Thymus (tissue), 14 donors: Measurements from ENCODE around the gene TMEM33. TPM values are rescaled to one million over a fixed set of nuclear protein-coding genes. Genes with fewer than 3 reads are reported as not detected.

Experiments used
- DNase-seq, 9 donors: peaks; one replicate each; pipeline ENCODE4 v3.0.0-alpha.2; 2013; ENCODE audit warnings: low spot score in 9 of 9, low read depth in 6 of 9, missing footprints in 1 of 9
- H3K27ac ChIP-seq, 2 donors: one replicate each; pipeline ENCODE4 v1.5.1; 2013; ENCODE audit warnings: control low read depth in 1 of 2, low read depth in 1 of 2, low read length in 1 of 2, mild to moderate bottlenecking in 1 of 2, moderate library complexity in 1 of 2
- H3K27me3 ChIP-seq, 2 donors: one replicate each; pipeline ENCODE4 v1.5.1; 2013; ENCODE audit warnings: low read length in 1 of 2; ENCODE audit not compliant: control insufficient read depth in 2 of 2, insufficient read depth in 1 of 2
- H3K36me3 ChIP-seq, 2 donors: one replicate each; pipeline ENCODE4 v1.5.1; 2013; ENCODE audit warnings: low read length in 1 of 2, mild to moderate bottlenecking in 1 of 2, moderate library complexity in 1 of 2; ENCODE audit not compliant: control insufficient read depth in 2 of 2, insufficient read depth in 2 of 2
- H3K4me1 ChIP-seq, 2 donors: one replicate each; pipeline ENCODE4 v1.5.1; 2013; ENCODE audit warnings: low read length in 2 of 2; ENCODE audit not compliant: control insufficient read depth in 2 of 2, insufficient read depth in 2 of 2
- H3K4me3 ChIP-seq, 2 donors: one replicate each; pipeline ENCODE4 v1.5.1; 2013; ENCODE audit warnings: low read length in 2 of 2, control low read depth in 1 of 2, mild to moderate bottlenecking in 1 of 2
- H3K9me3 ChIP-seq, 2 donors: one replicate each; pipeline ENCODE4 v1.5.1; 2013; ENCODE audit warnings: low read length in 1 of 2, mild to moderate bottlenecking in 1 of 2; ENCODE audit not compliant: control insufficient read depth in 2 of 2, insufficient read depth in 1 of 2
- WGBS: extraction: QIAGEN DNeasy Blood & Tissue Kit; methylation state at CpG from one replicate; pipeline ENCODE4 v1.1.7; 2013; 5-methylcytosine and 5-hydroxymethylcytosine counted together
- long read RNA-seq, 10 donors: transcript quantifications; one replicate each; lab custom pipeline, GENCODE V29; 2026
- polyA plus RNA-seq: library from polyadenylated mRNA; stranded (reverse); fragments of 200-250 nt; gene quantifications from one replicate; pipeline ENCODE4 v1.2.3, GENCODE V29; 2013
- total RNA-seq: library from RNA; stranded (reverse); fragments of 120-200 nt; gene quantifications from one replicate; pipeline ENCODE4 v1.2.4, GENCODE V29; 2013
- donor health status: healthy.

The TMEM33 gene
- total RNA-seq: 23.8 TPM
- polyA plus RNA-seq: 13.7 TPM
- long read RNA-seq, donor 1, full-length matches to known transcripts: 2 of 2 reads
- long read RNA-seq, donor 1, partial matches to known transcripts: 0 of 2 reads
- long read RNA-seq, donor 1, other reads (novel, unspliced or antisense): 0 of 2 reads
- long read RNA-seq, donor 2: 0 reads
- long read RNA-seq, donor 3, full-length matches to known transcripts: 4 of 4 reads
- long read RNA-seq, donor 3, partial matches to known transcripts: 0 of 4 reads
- long read RNA-seq, donor 3, other reads (novel, unspliced or antisense): 0 of 4 reads
- long read RNA-seq, donor 4, full-length matches to known transcripts: 2 of 2 reads
- long read RNA-seq, donor 4, partial matches to known transcripts: 0 of 2 reads
- long read RNA-seq, donor 4, other reads (novel, unspliced or antisense): 0 of 2 reads
- long read RNA-seq, donor 5, full-length matches to known transcripts: 5 of 20 reads
- long read RNA-seq, donor 5, partial matches to known transcripts: 15 of 20 reads
- long read RNA-seq, donor 5, other reads (novel, unspliced or antisense): 0 of 20 reads
- long read RNA-seq, donor 6, full-length matches to known transcripts: 2 of 2 reads
- long read RNA-seq, donor 6, partial matches to known transcripts: 0 of 2 reads
- long read RNA-seq, donor 6, other reads (novel, unspliced or antisense): 0 of 2 reads
- long read RNA-seq, donor 7, full-length matches to known transcripts: 5 of 5 reads
- long read RNA-seq, donor 7, partial matches to known transcripts: 0 of 5 reads
- long read RNA-seq, donor 7, other reads (novel, unspliced or antisense): 0 of 5 reads
- long read RNA-seq, donor 8, full-length matches to known transcripts: 5 of 5 reads
- long read RNA-seq, donor 8, partial matches to known transcripts: 0 of 5 reads
- long read RNA-seq, donor 8, other reads (novel, unspliced or antisense): 0 of 5 reads
- long read RNA-seq, donor 9, full-length matches to known transcripts: 1 of 1 reads
- long read RNA-seq, donor 9, partial matches to known transcripts: 0 of 1 reads
- long read RNA-seq, donor 9, other reads (novel, unspliced or antisense): 0 of 1 reads
- long read RNA-seq, donor 10, full-length matches to known transcripts: 8 of 8 reads
- long read RNA-seq, donor 10, partial matches to known transcripts: 0 of 8 reads
- long read RNA-seq, donor 10, other reads (novel, unspliced or antisense): 0 of 8 reads

DNA sequence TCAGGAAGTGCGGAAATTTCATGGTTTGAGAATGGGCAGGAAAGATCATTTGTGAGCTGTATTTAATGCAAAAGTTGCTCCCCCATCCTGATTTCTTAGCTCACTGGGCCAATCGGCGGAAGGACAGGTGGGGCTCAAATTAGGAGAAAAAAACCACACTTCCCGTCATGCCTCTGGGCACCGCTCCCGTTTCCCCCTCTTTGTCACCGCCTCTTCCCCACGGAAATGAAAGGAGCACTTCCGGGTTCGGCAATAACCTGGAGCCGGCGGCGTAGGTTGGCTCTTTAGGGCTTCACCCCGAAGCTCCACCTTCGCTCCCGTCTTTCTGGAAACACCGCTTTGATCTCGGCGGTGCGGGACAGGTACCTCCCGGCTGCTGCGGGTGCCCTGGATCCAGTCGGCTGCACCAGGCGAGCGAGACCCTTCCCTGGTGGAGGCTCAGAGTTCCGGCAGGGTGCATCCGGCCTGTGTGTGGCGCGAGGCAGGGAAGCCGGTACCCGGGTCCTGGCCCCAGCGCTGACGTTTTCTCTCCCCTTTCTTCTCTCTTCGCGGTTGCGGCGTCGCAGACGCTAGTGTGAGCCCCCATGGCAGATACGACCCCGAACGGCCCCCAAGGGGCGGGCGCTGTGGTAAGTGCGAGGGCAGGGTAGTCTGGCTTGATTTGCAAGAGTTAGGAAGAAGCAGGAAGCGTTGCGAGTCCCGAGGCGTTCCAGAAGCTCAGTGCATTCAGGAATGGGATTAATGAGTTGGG lies at the start of gene TMEM33:
TMEM33 (plus strand) TSS at position 529 of the 751 bp plus-strand sequence; CDS start at position 585, 56 bp downstream.
- WGBS: 2% methylated on average over 49 of the region's 49 CpGs

DNA sequence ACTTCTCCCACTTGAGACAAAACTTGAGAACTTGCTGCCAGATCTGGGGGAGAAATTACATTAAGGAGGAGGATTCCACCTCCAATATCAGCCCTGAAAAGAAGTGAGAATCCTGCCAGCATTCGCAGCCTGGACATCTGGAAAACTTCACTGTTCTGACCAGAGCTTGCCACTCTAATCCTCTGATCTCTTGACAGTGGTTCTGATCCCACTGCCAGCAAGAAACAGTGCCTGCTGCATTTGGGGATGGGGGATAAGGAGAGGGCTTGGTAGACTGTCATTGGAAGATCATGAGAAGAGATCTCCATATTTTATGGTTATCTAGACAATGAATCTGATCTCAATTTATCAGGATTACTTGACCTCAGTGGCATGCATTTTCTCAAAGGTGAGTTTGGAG lies 49.8 kb upstream of the TMEM33 start:
- peaks cover 2 to 10% of the 10 kb centered on the region in 2 donors for H3K4me1 ChIP-seq
- 94% methylated on average over 1 of the region's 1 CpG for WGBS
- no peaks in the 10 kb centered on the region for H3K9me3 ChIP-seq
- no peaks in the 10 kb centered on the region for H3K36me3 ChIP-seq
- DNase-seq: no peak
- H3K4me3 ChIP-seq: no peak overlapping the region
- no peak overlapping the region for H3K27ac ChIP-seq
- peaks cover 35 to 62% of the 10 kb centered on the region in 2 donors for H3K27me3 ChIP-seq

More for the DNA sequence above, at the start of gene TMEM33:
- Histone ChIP-seq H3K4me3 (peak within 1 kb of the TSS; percentile 83 to 89), H3K27ac (peak within 1 kb of the TSS; percentile 88 to 95), H3K9me3 (no peaks in the 10 kb centered on the region), H3K36me3 (peaks cover 3 to 7% of the 10 kb centered on the region in 2 donors), H3K27me3 (peaks cover 0 to 3% of the 10 kb centered on the region in 2 donors), H3K4me1 (peaks cover 10 to 12% of the 10 kb centered on the region in 2 donors)
- peak; percentile 73 to 93 (median 84) for DNase-seq

DNA sequence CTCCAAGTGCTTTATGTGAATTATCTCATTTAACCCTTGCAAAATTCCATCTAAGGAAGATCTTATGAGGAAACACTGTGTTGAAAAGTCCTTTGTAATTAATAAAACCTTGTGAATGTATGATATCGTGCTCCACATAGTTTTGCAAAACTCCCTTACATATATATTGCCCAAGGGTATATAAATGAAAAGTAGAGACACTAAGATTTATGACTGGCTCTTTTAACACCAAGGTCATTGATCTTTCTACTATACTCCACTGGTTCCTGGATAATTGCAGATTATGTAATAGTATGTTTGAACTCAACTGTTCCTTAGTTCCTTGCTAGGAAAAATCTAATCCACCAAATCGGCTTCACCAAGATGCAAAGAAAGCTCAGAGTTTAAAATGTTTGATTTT lies 48.0 kb upstream of the TMEM33 start:
- 87% methylated on average over 2 of the region's 2 CpGs for WGBS
- Histone ChIP-seq H3K27me3 (peaks cover 16 to 47% of the 10 kb centered on the region in 2 donors), H3K27ac (no peak overlapping the region), H3K4me3 (no peak overlapping the region), H3K4me1 (peaks cover 0 to 1% of the 10 kb centered on the region in 2 donors), H3K36me3 (no peaks in the 10 kb centered on the region), H3K9me3 (peaks cover 0 to 3% of the 10 kb centered on the region in 2 donors)
- DNase-seq: no peak

GRCh38 chr4:41887821-41888686 lies 47.2 kb upstream of the TMEM33 start:
- H3K4me1 ChIP-seq: no peaks in the 10 kb centered on the region
- no peak overlapping the region for H3K4me3 ChIP-seq
- H3K36me3 ChIP-seq: no peaks in the 10 kb centered on the region
- H3K9me3 ChIP-seq: peaks cover 0 to 3% of the 10 kb centered on the region in 2 donors
- DNase-seq: peak in 6 of 9 donors; percentile 6 to 44 (median 16)
- H3K27me3 ChIP-seq: peaks cover 9 to 39% of the 10 kb centered on the region in 2 donors
- WGBS: 15% methylated on average over 3 of the region's 3 CpGs
- no peak overlapping the region for H3K27ac ChIP-seq

GRCh38 chr4:41888687-41889074 lies 46.5 kb upstream of the TMEM33 start:
- no peak for DNase-seq
- 96% methylated on average over 1 of the region's 1 CpG for WGBS
- peaks cover 4 to 33% of the 10 kb centered on the region in 2 donors for H3K27me3 ChIP-seq

DNA sequence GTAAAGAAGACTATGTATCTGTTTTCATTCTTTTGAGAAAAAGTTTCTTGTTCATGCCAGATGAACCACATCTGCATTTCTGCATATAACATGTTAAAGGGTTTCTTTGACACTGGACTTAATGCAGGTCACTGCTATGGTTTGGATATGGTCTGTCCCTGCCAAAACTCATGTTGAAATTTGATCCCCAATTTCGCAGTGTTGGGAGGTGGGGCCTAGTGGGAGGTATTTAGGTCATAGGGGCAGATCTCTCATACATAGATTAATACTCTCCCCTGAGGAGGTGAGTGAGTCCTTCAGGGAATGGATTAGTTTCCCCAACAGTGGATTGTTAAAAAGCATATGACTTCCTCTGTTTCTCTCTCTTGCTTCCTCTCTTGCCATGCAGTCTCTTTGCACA lies 45.9 kb upstream of the TMEM33 start:
- Histone ChIP-seq H3K9me3 (peaks cover 0 to 3% of the 10 kb centered on the region in 2 donors), H3K4me1 (no peaks in the 10 kb centered on the region), H3K4me3 (no peak overlapping the region), H3K36me3 (no peaks in the 10 kb centered on the region), H3K27ac (no peak overlapping the region), H3K27me3 (peaks cover 2 to 29% of the 10 kb centered on the region in 2 donors)
- DNase-seq: no peak
- 83% methylated on average over 1 of the region's 1 CpG for WGBS

More at GRCh38 chr4:41888687-41889074, 46.5 kb upstream of the TMEM33 start:
- H3K36me3 ChIP-seq: no peaks in the 10 kb centered on the region
- H3K27ac ChIP-seq: no peak overlapping the region
- H3K4me1 ChIP-seq: no peaks in the 10 kb centered on the region
- H3K4me3 ChIP-seq: no peak overlapping the region
- peaks cover 0 to 3% of the 10 kb centered on the region in 2 donors for H3K9me3 ChIP-seq

DNA sequence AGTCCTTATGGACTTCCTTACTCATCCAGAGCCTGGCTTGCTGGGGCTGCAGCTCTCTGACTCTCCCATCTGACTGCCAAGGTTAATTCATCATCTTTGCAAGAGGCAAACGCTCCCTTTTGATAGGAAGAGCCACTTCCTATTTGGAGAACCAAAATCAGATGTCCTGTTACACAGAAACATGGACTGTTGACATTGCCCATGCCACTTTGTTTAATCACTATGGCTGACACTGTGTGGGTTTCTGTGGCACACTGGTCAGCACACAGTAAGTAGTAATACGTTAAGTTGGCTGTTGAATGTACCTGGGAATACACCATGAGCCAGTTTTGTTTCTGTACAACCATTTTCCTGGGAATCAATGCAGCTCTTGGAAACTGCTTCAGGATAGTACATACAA lies 45.1 kb upstream of the TMEM33 start:
- Histone ChIP-seq H3K9me3 (peaks cover 0 to 3% of the 10 kb centered on the region in 2 donors), H3K4me3 (no peak overlapping the region), H3K27ac (no peak overlapping the region), H3K36me3 (no peaks in the 10 kb centered on the region), H3K27me3 (peaks cover 2 to 21% of the 10 kb centered on the region in 2 donors), H3K4me1 (no peaks in the 10 kb centered on the region)
- 78% methylated on average over 2 of the region's 2 CpGs for WGBS
- no peak for DNase-seq
